Middle frontal gyrus (tissue), 1 donor: ENCODE results near the gene ANKRD44.
"Not testable (repeated sequence)": the region's sequence is repeated elsewhere in the genome, so short reads cannot be mapped to it uniquely, and the experiment has no call there.

Source experiments
- DNase-seq: peaks from one replicate; pipeline ENCODE4 v3.0.0-alpha.2; 2015; ENCODE audit warnings: low spot score; ENCODE audit errors: extremely low spot score

The ANKRD44 gene

GRCh38 chr2:197292619-197293018 is 18.0 kb downstream of the ANKRD44 start:
- no peak for DNase-seq

DNA sequence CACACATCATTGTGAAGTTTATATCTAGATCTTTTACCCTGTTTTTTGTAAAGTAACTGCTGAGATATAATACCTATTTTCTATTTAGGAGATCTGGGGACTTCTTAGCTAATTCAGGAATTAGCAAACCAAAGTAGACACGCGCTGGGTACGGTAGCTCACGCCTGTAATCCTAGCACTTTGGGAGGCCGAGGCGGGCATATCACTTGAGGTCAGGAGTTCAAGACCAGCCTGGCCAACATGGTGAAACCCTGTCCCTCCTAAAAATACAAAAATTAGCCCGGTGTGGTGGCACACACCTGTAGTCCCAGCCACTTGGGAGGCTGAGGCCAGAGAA is 23.0 kb downstream of the ANKRD44 start:
- not testable (repeated sequence) for DNase-seq

- DNase-seq = no peak
These were observed 23.6 kb downstream of the ANKRD44 start for GRCh38 chr2:197286805-197287595.

DNA sequence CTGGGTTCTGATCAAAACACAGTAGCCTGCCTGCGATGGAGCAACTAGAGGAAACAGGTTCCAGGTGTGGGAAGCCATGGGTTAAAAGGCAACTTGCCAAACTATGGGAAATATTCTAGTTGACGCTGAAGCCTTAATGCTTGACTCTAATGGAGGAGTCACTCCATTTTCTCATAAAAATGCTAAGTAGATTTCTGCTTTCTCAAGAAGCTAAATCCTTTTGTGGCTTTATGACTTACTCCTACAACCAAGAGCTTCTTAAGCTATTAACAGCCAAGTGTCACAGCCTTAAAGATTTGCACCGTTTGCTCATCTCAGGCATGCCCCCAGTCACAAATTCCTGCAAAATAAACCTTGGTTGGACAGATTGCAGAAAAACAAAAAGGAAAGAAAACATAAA is 25.2 kb downstream of the ANKRD44 start:
- no peak for DNase-seq

DNA sequence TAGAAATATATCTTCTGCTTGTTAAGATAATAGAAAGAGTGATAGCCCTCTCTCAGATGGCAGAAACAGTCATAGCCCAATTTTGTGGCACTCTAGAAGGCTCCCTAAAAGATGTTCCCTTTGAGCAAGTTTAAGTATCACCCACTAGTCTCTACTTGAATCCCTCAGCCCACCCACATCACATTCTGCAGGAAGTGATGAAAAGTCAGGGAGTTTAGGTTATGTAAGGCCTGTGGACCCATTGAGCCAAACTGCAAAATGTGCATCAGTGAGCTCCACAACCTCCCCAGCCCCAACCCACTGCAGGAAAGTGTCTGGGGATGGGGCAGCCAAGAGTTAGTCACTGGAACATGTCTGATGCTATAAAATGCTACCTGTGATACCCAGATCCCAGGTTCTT is 25.6 kb downstream of the ANKRD44 start:
- DNase-seq = no peak

GRCh38 chr2:197281421-197281820 is 29.2 kb downstream of the ANKRD44 start:
- no peak for DNase-seq

- no peak for DNase-seq
These were observed 30.4 kb downstream of the ANKRD44 start for GRCh38 chr2:197280015-197280702.

GRCh38 chr2:197278799-197279763 is 31.5 kb downstream of the ANKRD44 start:
- no peak for DNase-seq

DNA sequence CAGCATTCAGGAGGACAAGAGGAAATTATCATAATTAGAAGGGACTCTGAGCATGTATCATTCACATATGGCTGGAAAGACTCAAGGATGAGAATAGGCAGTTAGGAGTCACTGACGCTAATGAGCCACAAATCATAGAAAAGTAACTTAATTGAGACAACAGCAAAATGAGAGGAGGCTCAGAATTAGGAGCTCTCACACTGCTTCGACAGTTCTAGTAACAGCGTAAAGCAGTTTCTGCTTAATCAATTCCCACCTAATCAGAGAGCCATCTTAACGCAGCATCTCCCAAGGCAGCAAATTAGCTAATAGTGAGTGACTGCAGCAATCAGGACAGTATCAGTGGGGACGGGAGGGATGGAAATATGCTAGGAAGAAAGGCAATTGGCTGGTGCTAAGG is 32.8 kb downstream of the ANKRD44 start:
- no peak for DNase-seq

- no peak for DNase-seq
These were observed 34.4 kb downstream of the ANKRD44 start for GRCh38 chr2:197276156-197276555.

GRCh38 chr2:197274937-197275336 is 35.6 kb downstream of the ANKRD44 start:
- DNase-seq = no peak

- no peak for DNase-seq
These were observed 36.2 kb downstream of the ANKRD44 start for GRCh38 chr2:197274349-197274748.

DNA sequence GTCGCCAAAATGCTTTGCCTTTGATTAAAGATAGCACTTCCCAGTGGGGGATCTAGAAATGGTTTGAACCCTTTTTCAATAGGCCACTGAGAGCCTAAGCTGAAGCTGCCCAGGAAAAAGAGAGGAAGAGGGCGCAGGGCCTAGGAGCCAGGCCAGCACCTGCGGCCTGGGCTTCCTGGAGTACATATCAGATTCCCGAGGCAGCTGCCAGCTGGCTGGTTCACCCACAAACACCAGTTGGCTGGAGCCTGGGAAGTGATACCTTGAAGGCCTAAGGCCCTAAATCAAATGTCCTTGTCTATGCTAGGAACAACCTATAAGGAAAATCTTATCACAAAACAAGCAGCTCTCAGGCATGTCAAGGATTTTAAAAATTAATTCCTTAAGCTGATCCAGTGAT is 37.1 kb downstream of the ANKRD44 start:
- no peak for DNase-seq

DNA sequence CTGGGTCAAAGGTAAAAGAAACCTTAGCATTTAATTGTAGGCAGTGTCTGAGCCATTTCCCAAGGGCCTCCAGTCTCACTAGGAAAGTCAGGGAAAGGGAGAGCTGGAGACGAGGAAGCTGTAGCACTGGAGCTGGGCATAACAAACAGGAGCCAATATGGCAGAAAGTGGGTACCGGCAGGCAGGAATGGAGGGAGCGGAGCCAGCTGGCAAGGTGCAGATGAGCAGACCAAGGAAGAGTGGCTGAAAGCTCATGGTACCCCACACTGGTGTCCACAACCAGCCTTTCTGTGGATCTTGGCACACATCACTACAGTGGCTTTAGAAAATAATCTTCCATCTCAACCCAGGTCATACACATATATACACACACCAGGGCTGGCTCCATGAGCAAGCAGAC is 40.0 kb downstream of the ANKRD44 start:
- no peak for DNase-seq

DNA sequence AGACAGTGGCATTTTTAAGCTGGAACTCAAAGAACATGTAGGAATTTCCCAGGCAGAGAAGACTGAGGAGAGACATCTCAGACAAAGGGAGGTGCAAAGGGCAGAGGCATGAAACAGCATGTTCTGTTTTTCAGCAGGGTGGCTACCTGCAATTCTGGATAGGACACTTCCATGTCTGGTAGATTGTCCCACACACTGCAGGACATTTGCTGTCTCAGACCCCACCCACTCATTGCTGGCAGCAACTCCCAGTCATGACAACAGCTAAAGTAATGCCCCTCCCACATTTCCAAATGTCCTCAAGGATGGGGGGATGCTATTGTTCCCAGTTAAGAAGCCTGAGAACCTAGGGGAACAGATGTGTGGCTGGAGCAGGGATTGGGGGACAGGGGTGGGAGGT is 40.8 kb downstream of the ANKRD44 start:
- no peak for DNase-seq

GRCh38 chr2:197268786-197269584 is 41.6 kb downstream of the ANKRD44 start:
- DNase-seq = peak; percentile 26

GRCh38 chr2:197266477-197266876 is 44.1 kb downstream of the ANKRD44 start:
- no peak for DNase-seq

DNA sequence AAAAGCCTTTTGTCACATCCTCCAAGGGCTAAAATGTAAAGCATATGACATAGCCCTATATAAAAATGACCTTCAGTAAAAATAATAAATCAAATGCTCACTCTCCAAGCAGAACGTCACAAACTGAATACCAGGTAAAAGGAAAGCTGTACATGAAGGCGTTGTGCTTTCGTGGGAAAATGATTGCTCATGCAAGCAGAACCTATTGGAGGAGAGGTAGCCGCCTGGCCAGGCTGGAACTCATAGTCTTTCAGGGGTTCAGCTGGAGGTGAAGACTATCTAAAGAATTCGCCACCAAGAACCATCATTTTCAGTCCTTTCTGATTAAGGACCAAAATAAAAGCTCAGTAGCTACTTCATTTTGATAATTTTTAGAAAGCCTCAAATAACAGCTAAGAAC is 44.7 kb downstream of the ANKRD44 start:
- DNase-seq = no peak

GRCh38 chr2:197265036-197265435 is 45.5 kb downstream of the ANKRD44 start:
- DNase-seq = no peak

DNA sequence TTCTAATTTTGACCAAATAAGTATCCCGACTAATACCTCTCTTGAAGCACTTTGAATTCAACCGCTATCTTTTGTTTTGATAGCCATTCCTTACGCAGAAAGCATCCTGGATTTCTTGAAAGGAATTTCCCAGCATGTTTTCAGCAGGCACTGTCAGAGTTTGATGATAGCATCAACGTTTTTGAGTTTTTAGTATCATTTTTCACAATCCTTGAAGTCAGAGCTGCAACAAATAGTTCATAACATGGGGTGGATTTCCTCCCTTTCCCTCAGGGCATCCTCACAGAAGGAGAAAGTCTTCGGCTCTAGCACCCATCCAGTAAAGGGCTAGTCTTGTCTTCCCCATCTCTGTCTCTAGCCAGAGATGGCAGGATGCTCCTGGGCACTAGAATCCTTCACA is 46.2 kb downstream of the ANKRD44 start:
- DNase-seq = no peak

DNA sequence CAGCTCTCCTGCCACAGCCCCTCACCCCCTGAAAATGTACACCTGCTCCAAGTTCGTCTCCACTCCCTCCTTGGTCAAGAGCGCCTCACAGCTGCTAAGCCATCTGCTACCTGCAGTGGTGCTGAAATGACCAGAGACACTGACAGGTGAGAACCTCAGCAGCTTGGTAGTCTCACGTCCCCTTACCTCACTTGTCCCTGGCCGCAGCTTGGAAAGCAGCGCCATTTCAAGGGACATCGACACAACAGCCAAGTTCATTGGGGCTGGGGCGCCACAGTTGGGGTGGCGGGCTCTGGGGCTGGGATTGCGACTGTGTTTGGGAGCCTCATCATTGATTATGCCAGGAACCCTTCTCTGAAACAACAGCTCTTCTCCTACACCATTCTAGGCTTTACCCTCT is 47.5 kb downstream of the ANKRD44 start:
- DNase-seq = no peak
